Metanephros (tissue), 1 donor: ENCODE data around the gene STXBP6. TPM values are rescaled to one million over a fixed set of nuclear protein-coding genes. Genes with fewer than 3 reads are reported as not detected.

ENCODE experiments used
- total RNA-seq: library from RNA; depleted of rRNA; stranded (reverse); fragments of >200 nt; gene quantifications from one replicate; pipeline ENCODE4 v1.2.3, GENCODE V29; 2014

STXBP6 gene
- 6.8 TPM for total RNA-seq

GRCh38 chr14:25049568-25050268 lies at the start of gene STXBP6:
Gene STXBP6 (minus strand): TSS chr14:25050147. CDS start chr14:24974818, 75,329 bp downstream.

